ENCODE measurements around the gene KCNMB1.

DNA sequence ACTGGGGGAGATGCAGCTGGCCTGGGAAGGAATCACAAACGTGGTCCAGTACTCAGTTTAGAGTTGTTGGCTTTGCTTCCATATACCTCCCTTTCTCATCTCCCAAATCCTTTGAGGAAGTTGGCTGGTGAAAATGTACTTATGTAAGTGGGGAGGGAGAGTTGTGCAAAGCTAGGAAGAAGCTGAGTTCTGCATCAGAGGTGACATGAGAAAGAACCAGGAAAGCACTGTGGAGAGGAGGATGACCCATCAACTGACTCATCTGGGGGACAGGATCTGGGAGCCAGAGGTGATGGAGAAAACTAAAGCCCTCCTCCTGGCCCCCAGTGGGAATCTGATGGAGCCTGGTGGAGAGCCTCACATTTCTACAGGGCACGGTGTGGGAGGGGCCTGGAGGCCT lies 16.2 kb downstream of the KCNMB1 start:
- TF ChIP-seq CTCF (IDR thresholded peaks at IDR 0.05) (no peak), POLR2A (IDR thresholded peaks at IDR 0.05) (no peak)

Data from thyroid gland (tissue), 4 donors.